ENCODE results near the gene RBM33. TPM values are rescaled to one million over a fixed set of nuclear protein-coding genes. Genes with fewer than 3 reads are reported as not detected.

Gene RBM33
- total RNA-seq, 1 donor from 2014 or later: 79.4 TPM

GRCh38 chr7:155677688-155678087 is 33.2 kb downstream of the RBM33 start:
- no peak for DNase-seq (ENCODE audit: low spot score, unreplicated experiment)
- Mint-ChIP-seq H3K36me3 (ENCODE audit: insufficient read depth) (peaks cover 18% of the 10 kb centered on the region), H3K4me1 (ENCODE audit: low read depth) (peaks cover 35% of the 10 kb centered on the region), H3K4me3 (ENCODE audit: low read depth) (no peak overlapping the region), H3K9me3 (ENCODE audit: low read depth) (no peaks in the 10 kb centered on the region), H3K27me3 (no peaks in the 10 kb centered on the region), H3K27ac (no peak overlapping the region)
- TF ChIP-seq CTCF (IDR thresholded peaks at IDR 0.05; ENCODE audit: unreplicated experiment): no peak

DNA sequence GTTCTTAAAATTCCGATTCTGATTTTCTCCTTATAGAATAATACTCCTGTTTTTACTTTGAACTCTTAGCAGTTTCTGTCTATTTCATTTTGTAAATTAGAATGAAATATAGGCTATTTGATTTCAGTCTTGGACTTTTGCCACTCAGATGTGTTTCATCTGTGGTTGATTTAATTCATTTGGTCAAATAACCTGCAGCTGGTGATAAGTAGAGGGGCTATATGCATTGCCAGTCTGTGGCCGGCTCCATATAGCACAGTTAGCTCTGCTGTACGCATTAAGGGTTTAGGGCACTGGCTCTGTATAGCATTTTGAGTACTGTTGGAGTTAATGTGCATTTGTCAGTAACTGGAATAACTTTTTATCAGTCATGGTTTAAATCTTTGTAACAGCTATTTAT is 35.7 kb downstream of the RBM33 start:
- Mint-ChIP-seq H3K4me1 (ENCODE audit: low read depth) (peaks cover 55% of the 10 kb centered on the region), H3K36me3 (ENCODE audit: insufficient read depth) (peaks cover 13% of the 10 kb centered on the region), H3K4me3 (ENCODE audit: low read depth) (no peak overlapping the region), H3K9me3 (ENCODE audit: low read depth) (no peaks in the 10 kb centered on the region), H3K27ac (no peak overlapping the region), H3K27me3 (no peaks in the 10 kb centered on the region)
- no peak for TF ChIP-seq CTCF (IDR thresholded peaks at IDR 0.05; ENCODE audit: unreplicated experiment)
- DNase-seq (ENCODE audit: low spot score, unreplicated experiment): no peak

DNA sequence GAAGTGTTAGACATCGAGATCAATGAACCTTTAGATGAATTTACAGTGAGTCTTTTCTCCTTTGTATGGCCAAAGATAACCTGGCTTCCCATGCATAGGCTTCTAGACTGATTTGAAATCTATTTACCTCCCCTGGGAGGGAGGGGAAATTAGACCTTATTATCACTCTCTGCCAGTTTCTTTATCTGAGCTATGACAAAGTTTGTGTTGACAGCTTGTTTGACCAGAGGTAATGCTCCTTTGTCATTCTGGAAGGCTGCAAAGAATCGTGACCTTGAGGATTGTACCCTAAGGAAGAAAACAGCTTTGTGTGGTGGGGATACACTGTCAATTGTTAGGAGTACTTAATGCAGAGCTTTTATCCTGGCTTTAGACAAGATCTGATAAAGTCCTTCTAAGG is 36.4 kb downstream of the RBM33 start:
- Mint-ChIP-seq H3K9me3 (ENCODE audit: low read depth) (no peaks in the 10 kb centered on the region), H3K27ac (no peak overlapping the region), H3K4me3 (ENCODE audit: low read depth) (no peak overlapping the region), H3K27me3 (no peaks in the 10 kb centered on the region), H3K4me1 (ENCODE audit: low read depth) (peaks cover 55% of the 10 kb centered on the region), H3K36me3 (ENCODE audit: insufficient read depth) (peaks cover 19% of the 10 kb centered on the region)
- DNase-seq (ENCODE audit: low spot score, unreplicated experiment): no peak
- no peak for TF ChIP-seq CTCF (IDR thresholded peaks at IDR 0.05; ENCODE audit: unreplicated experiment)

- Mint-ChIP-seq H3K4me1 (ENCODE audit: low read depth) (peaks cover 47% of the 10 kb centered on the region), H3K27ac (no peak overlapping the region)
Measured at GRCh38 chr7:155681663-155682062, 37.2 kb downstream of the RBM33 start.

DNA sequence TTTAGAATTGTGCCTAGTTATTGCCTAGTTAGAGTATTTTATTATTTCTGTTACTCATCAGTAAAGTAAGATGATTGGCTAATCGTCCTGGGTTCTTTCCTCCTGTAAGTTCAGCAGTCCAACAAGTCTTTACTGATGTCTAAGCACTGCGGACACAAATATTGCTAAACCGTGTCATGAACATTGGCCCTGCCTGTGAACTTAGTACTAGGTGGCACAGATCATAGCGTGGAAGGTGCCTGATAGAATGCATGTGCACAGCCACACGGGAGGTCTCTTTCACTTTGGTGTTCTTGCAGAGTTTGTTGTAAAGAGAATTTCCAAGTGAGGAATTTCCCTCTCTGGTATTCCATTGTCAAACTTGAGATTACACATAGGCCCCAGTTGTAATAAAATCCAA is 38.0 kb downstream of the RBM33 start:
- Mint-ChIP-seq H3K27me3 (no peaks in the 10 kb centered on the region), H3K36me3 (ENCODE audit: insufficient read depth) (peaks cover 30% of the 10 kb centered on the region), H3K4me1 (ENCODE audit: low read depth) (peaks cover 39% of the 10 kb centered on the region), H3K9me3 (ENCODE audit: low read depth) (peaks cover 3% of the 10 kb centered on the region), H3K4me3 (ENCODE audit: low read depth) (no peak overlapping the region), H3K27ac (peak overlapping the region; percentile 7)
- no peak for DNase-seq (ENCODE audit: low spot score, unreplicated experiment)
- no peak for TF ChIP-seq CTCF (IDR thresholded peaks at IDR 0.05; ENCODE audit: unreplicated experiment)

More at GRCh38 chr7:155681663-155682062, 37.2 kb downstream of the RBM33 start:
- no peak for TF ChIP-seq CTCF (IDR thresholded peaks at IDR 0.05; ENCODE audit: unreplicated experiment)
- Mint-ChIP-seq H3K36me3 (ENCODE audit: insufficient read depth) (peaks cover 25% of the 10 kb centered on the region), H3K27me3 (no peaks in the 10 kb centered on the region), H3K4me3 (ENCODE audit: low read depth) (no peak overlapping the region), H3K9me3 (ENCODE audit: low read depth) (peaks cover 3% of the 10 kb centered on the region)
- no peak for DNase-seq (ENCODE audit: low spot score, unreplicated experiment)
